Smooth muscle cell (in vitro differentiated cells): ENCODE data around the gene SIGLECL1. TPM values are rescaled to one million over a fixed set of nuclear protein-coding genes. Genes with fewer than 3 reads are reported as not detected.

Source experiments
- DNase-seq: peaks from one replicate; lab custom pipeline; 2025; ENCODE audit not compliant: unreplicated experiment; lab: John Stamatoyannopoulos, UW
- H2AFZ ChIP-seq: fragments of 200-600 bp; sonication (generic); 2 replicates; pipeline ENCODE4 v1.6.0; 2016; ENCODE audit warnings: antibody characterized with exemption, low read depth, mild to moderate bottlenecking
- H3F3A ChIP-seq: fragments of 200-600 bp; sonication (generic); 2 replicates; pipeline ENCODE4 v1.6.0; 2017; ENCODE audit warnings: antibody characterized with exemption, low read depth
- H3K27ac ChIP-seq: fragments of 200-600 bp; sonication (generic); 2 replicates; pipeline ENCODE4 v1.5.1; 2016; ENCODE audit warnings: low read depth, mild to moderate bottlenecking
- H3K27me3 ChIP-seq: fragments of 200-600 bp; sonication (generic); 2 replicates; pipeline ENCODE4 v1.6.1; 2016; ENCODE audit warnings: low read depth, mild to moderate bottlenecking
- H3K36me3 ChIP-seq: fragments of 200-600 bp; sonication (generic); 2 replicates; pipeline ENCODE4 v1.5.1; 2016; ENCODE audit warnings: low read depth
- H3K4me1 ChIP-seq: fragments of 200-600 bp; sonication (generic); 2 replicates; pipeline ENCODE4 v1.5.1; 2016; ENCODE audit warnings: low read depth
- H3K4me2 ChIP-seq: fragments of 200-600 bp; sonication (generic); 2 replicates; pipeline ENCODE4 v1.6.0; 2016; ENCODE audit warnings: mild to moderate bottlenecking
- H3K4me3 ChIP-seq: fragments of 200-600 bp; sonication (generic); 2 replicates; pipeline ENCODE4 v1.5.1; 2016; ENCODE audit warnings: mild to moderate bottlenecking
- H3K79me2 ChIP-seq: fragments of 200-600 bp; sonication (generic); 2 replicates; pipeline ENCODE4 v1.6.0; 2016; ENCODE audit warnings: low read depth, mild to moderate bottlenecking
- H3K9ac ChIP-seq: fragments of 200-600 bp; sonication (generic); 2 replicates; pipeline ENCODE4 v1.6.0; 2016; ENCODE audit warnings: low read depth
- H3K9me3 ChIP-seq: fragments of 200-600 bp; sonication (generic); replicated peaks from 2 replicates; pipeline ENCODE4 v1.5.1; 2016; ENCODE audit warnings: low read depth
- H4K20me1 ChIP-seq: fragments of 200-600 bp; sonication (generic); 2 replicates; pipeline ENCODE4 v1.6.0; 2016; ENCODE audit warnings: low read depth
- WGBS: methylation state at CpG from one replicate; pipeline ENCODE4 v1.1.7; 2016; ENCODE audit warnings: low lambda C conversion rate; 5-methylcytosine and 5-hydroxymethylcytosine counted together
- polyA plus RNA-seq: library from polyadenylated mRNA; unstranded; fragments of >200 nt; fragmentation: Nextera tagmentation; extraction: Ambion mirVana; gene quantifications from 2 replicates; pipeline ENCODE4 v1.2.1, GENCODE V29; 2016
- total RNA-seq: library from RNA; depleted of rRNA; stranded (reverse); fragments of >200 nt; gene quantifications from 2 replicates; pipeline ENCODE4 v1.2.3, GENCODE V29; 2014
- TF ChIP-seq, protein P1 (sequence below): fragments of 200-600 bp; sonication (generic); IDR thresholded peaks from 2 replicates; pipeline ENCODE4 v1.5.1; 2017; ENCODE audit warnings: borderline replicate concordance, mild to moderate bottlenecking, antibody characterized with exemption; ENCODE audit not compliant: insufficient read depth, poor library complexity, severe bottlenecking

The SIGLECL1 gene
- total and polyA plus RNA-seq, 2 experiments from 2014 or later = not detected

- Histone ChIP-seq H3K36me3 (no peaks in the 10 kb centered on the region), H3K4me3 (no peak overlapping the region), H3K4me1 (peaks cover 7% of the 10 kb centered on the region), H3K9ac (no peak overlapping the region), H2AFZ (no peak overlapping the region), H3K27ac (no peak overlapping the region), H3K9me3 (no peaks in the 10 kb centered on the region), H3K4me2 (no peak overlapping the region), H4K20me1 (no peaks in the 10 kb centered on the region), H3K79me2 (no peaks in the 10 kb centered on the region), H3F3A (no peaks in the 10 kb centered on the region), H3K27me3 (peaks cover 4% of the 10 kb centered on the region)
- WGBS = 86% methylated on average over 5 of the region's 5 CpGs
- TF ChIP-seq, protein P1, sequence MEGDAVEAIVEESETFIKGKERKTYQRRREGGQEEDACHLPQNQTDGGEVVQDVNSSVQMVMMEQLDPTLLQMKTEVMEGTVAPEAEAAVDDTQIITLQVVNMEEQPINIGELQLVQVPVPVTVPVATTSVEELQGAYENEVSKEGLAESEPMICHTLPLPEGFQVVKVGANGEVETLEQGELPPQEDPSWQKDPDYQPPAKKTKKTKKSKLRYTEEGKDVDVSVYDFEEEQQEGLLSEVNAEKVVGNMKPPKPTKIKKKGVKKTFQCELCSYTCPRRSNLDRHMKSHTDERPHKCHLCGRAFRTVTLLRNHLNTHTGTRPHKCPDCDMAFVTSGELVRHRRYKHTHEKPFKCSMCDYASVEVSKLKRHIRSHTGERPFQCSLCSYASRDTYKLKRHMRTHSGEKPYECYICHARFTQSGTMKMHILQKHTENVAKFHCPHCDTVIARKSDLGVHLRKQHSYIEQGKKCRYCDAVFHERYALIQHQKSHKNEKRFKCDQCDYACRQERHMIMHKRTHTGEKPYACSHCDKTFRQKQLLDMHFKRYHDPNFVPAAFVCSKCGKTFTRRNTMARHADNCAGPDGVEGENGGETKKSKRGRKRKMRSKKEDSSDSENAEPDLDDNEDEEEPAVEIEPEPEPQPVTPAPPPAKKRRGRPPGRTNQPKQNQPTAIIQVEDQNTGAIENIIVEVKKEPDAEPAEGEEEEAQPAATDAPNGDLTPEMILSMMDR = no peak
- no peak for DNase-seq
Measured at GRCh38 chr19:51297406-51297805, 46.5 kb downstream of the SIGLECL1 start.

DNA sequence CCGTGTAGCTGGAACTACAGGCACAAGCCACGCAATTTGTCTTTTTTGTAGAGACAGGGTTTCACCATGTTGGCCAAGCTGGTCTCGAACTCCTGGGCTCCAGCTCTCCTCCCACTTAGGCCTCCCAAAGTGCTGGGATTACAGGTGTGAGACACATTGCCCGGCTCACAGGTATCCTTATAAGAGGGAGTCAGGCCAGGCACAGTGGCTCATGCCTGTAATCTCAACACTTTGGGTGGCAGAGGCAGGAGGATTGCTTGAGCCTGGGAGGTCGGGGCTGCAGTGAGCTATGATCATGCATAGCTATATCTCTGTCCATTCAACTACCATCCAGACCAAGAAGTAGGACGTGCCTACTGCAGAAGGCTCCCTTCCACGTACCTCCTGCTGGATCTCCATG, 50.4 kb downstream of the SIGLECL1 start:
- H2AFZ ChIP-seq = no peak overlapping the region
- H3K36me3 ChIP-seq = no peaks in the 10 kb centered on the region
- no peak for DNase-seq
- H3F3A ChIP-seq = no peaks in the 10 kb centered on the region
- H4K20me1 ChIP-seq = no peaks in the 10 kb centered on the region
- TF ChIP-seq, protein P1 = no peak
- H3K4me3 ChIP-seq = no peak overlapping the region
- H3K4me1 ChIP-seq = no peaks in the 10 kb centered on the region
- no peak overlapping the region for H3K27ac ChIP-seq
- WGBS = 85% methylated on average over 7 of the region's 7 CpGs
- no peaks in the 10 kb centered on the region for H3K9me3 ChIP-seq
- no peak overlapping the region for H3K4me2 ChIP-seq
- no peak overlapping the region for H3K9ac ChIP-seq
- no peaks in the 10 kb centered on the region for H3K27me3 ChIP-seq
- H3K79me2 ChIP-seq = no peaks in the 10 kb centered on the region

DNA sequence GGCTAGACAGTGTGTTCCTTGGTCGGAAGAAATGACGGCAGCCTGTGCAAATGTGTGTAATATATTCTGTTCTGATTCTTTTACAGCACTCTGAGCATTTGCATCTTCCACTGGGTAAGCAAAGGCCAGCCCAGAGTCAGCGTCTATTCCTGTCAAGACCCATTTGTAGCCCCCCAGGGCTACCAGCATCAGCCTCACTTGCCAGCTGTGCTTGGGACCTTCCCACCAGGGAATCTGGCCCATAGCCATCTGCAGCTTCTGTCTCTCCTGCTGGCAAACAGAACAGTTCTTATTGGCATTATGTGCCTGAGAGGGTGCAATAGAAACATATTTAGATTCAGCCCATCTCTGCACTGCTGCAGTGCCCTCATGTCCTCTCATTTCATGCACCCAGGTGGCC, 54.6 kb downstream of the SIGLECL1 start:
- Histone ChIP-seq H3K4me2 (no peak overlapping the region), H3K9ac (no peak overlapping the region), H3K27me3 (peaks cover 9% of the 10 kb centered on the region), H3K27ac (no peak overlapping the region), H3K36me3 (no peaks in the 10 kb centered on the region), H3F3A (no peaks in the 10 kb centered on the region), H3K4me1 (no peaks in the 10 kb centered on the region), H3K4me3 (no peak overlapping the region), H2AFZ (no peak overlapping the region), H4K20me1 (no peaks in the 10 kb centered on the region), H3K9me3 (no peaks in the 10 kb centered on the region), H3K79me2 (no peaks in the 10 kb centered on the region)
- TF ChIP-seq, protein P1 = no peak
- no peak for DNase-seq
- WGBS = 86% methylated on average over 3 of the region's 3 CpGs
